Measurements from ENCODE around the gene SSX4B. TPM values are rescaled to one million over a fixed set of nuclear protein-coding genes. Genes with fewer than 3 reads are reported as not detected.
A peak's percentile ranks its signal among the peaks of the same experiment; 100 is the strongest.
"Not testable (repeated sequence)": the region's sequence is repeated elsewhere in the genome, so short reads cannot be mapped to it uniquely, and the experiment has no call there.

Gene SSX4B
- total RNA-seq = not detected
- total RNA-seq (2013) = not detected

- H3K4me3 Mint-ChIP-seq; H3K4me1 ChIP-seq (ENCODE audit: control insufficient read depth, insufficient read depth, low read length); H3K36me3 ChIP-seq (ENCODE audit: control insufficient read depth, insufficient read depth, low read length); H3K9me3 Mint-ChIP-seq; H3K9me3 ChIP-seq (ENCODE audit: control insufficient read depth, insufficient read depth, low read length); H3K27ac ChIP-seq (ENCODE audit: low read length); H3K27me3 ChIP-seq (ENCODE audit: control insufficient read depth, insufficient read depth, low read length); ATAC-seq; H3K27me3 Mint-ChIP-seq (ENCODE audit: low read depth in 2 of 2); H3K4me3 ChIP-seq (ENCODE audit: low read length); H3K4me1 Mint-ChIP-seq; H3K27ac Mint-ChIP-seq; H3K36me3 Mint-ChIP-seq; intact Hi-C loops (cut with micrococcal nuclease); DNase-seq: not testable (repeated sequence)
- no CpG with 5 or more reads among the region's 15 CpGs for WGBS (ENCODE audit: insufficient coverage)
These were observed at the start of gene SSX4B for GRCh38 chrX:48411860-48412259. Gene SSX4B (minus strand): TSS chrX:48411960. CDS start chrX:48411372, 588 bp downstream.

- no peak overlapping the region for H3K4me3 ChIP-seq (ENCODE audit: low read length)
- no peaks in the 10 kb centered on the region for H3K36me3 Mint-ChIP-seq
- H3K27ac ChIP-seq (ENCODE audit: low read length) = no peak overlapping the region
- no peak for TF ChIP-seq CTCF (IDR thresholded peaks at IDR 0.05)
- intact Hi-C loops (cut with micrococcal nuclease) = no loop called here
- DNase-seq (no peak), ATAC-seq (no peak)
- H3K4me3 Mint-ChIP-seq = no peak overlapping the region
- 98% methylated on average over 10 of the region's 11 CpGs for WGBS (ENCODE audit: insufficient coverage)
- H3K9me3 Mint-ChIP-seq = no peaks in the 10 kb centered on the region
- peaks cover 7 to 14% of the 10 kb centered on the region in 2 donors for H3K4me1 Mint-ChIP-seq
- no peaks in the 10 kb centered on the region for H3K27me3 Mint-ChIP-seq (ENCODE audit: low read depth in 2 of 2)
- peaks cover 8% of the 10 kb centered on the region for H3K36me3 ChIP-seq (ENCODE audit: control insufficient read depth, insufficient read depth, low read length)
- H3K9me3 ChIP-seq (ENCODE audit: control insufficient read depth, insufficient read depth, low read length) = no peaks in the 10 kb centered on the region
- H3K27ac Mint-ChIP-seq = peak overlapping the region in 1 of 2 donors; percentile 14
- no peaks in the 10 kb centered on the region for H3K4me1 ChIP-seq (ENCODE audit: control insufficient read depth, insufficient read depth, low read length)
- H3K27me3 ChIP-seq (ENCODE audit: control insufficient read depth, insufficient read depth, low read length) = no peaks in the 10 kb centered on the region
These were observed 48.8 kb upstream of the SSX4B start for GRCh38 chrX:48460606-48461005.

- Mint-ChIP-seq H3K36me3 (no peaks in the 10 kb centered on the region), H3K9me3 (no peaks in the 10 kb centered on the region), H3K4me3 (no peak overlapping the region), H3K27me3 (ENCODE audit: low read depth in 2 of 2) (no peaks in the 10 kb centered on the region), H3K4me1 (peaks cover 7 to 9% of the 10 kb centered on the region in 2 donors), H3K27ac (peak overlapping the region in 1 of 2 donors; percentile 14)
- ATAC-seq = no peak
- intact Hi-C loops (cut with micrococcal nuclease) = no loop called here
- H3K27ac ChIP-seq (ENCODE audit: low read length) = no peak overlapping the region
- H3K4me1 ChIP-seq (ENCODE audit: control insufficient read depth, insufficient read depth, low read length) = no peaks in the 10 kb centered on the region
- no peak for DNase-seq
- H3K27me3 ChIP-seq (ENCODE audit: control insufficient read depth, insufficient read depth, low read length) = no peaks in the 10 kb centered on the region
- TF ChIP-seq CTCF (IDR thresholded peaks at IDR 0.05) = no peak
- no peak overlapping the region for H3K4me3 ChIP-seq (ENCODE audit: low read length)
- 95% methylated on average over 3 of the region's 3 CpGs for WGBS (ENCODE audit: insufficient coverage)
- H3K9me3 ChIP-seq (ENCODE audit: control insufficient read depth, insufficient read depth, low read length) = no peaks in the 10 kb centered on the region
- peaks cover 8% of the 10 kb centered on the region for H3K36me3 ChIP-seq (ENCODE audit: control insufficient read depth, insufficient read depth, low read length)
These were observed 48.3 kb upstream of the SSX4B start for GRCh38 chrX:48460031-48460430.

- ATAC-seq (no peak), DNase-seq (no peak)
- Histone ChIP-seq H3K4me3 (ENCODE audit: low read length) (no peak overlapping the region), H3K27ac (ENCODE audit: low read length) (no peak overlapping the region), H3K27me3 (ENCODE audit: control insufficient read depth, insufficient read depth, low read length) (no peaks in the 10 kb centered on the region), H3K9me3 (ENCODE audit: control insufficient read depth, insufficient read depth, low read length) (no peaks in the 10 kb centered on the region), H3K36me3 (ENCODE audit: control insufficient read depth, insufficient read depth, low read length) (peaks cover 8% of the 10 kb centered on the region), H3K4me1 (ENCODE audit: control insufficient read depth, insufficient read depth, low read length) (no peaks in the 10 kb centered on the region)
- H3K4me3 Mint-ChIP-seq = no peak overlapping the region
- TF ChIP-seq CTCF (IDR thresholded peaks at IDR 0.05) = no peak
- 97% methylated on average over 6 of the region's 6 CpGs for WGBS (ENCODE audit: insufficient coverage)
- H3K36me3 Mint-ChIP-seq = no peaks in the 10 kb centered on the region
- H3K27me3 Mint-ChIP-seq (ENCODE audit: low read depth in 2 of 2) = no peaks in the 10 kb centered on the region
- intact Hi-C loops (cut with micrococcal nuclease) = no loop called here
- peak overlapping the region in 1 of 2 donors; percentile 16 for H3K27ac Mint-ChIP-seq
- no peaks in the 10 kb centered on the region for H3K9me3 Mint-ChIP-seq
- peaks cover 7% of the 10 kb centered on the region in 2 donors for H3K4me1 Mint-ChIP-seq
These were observed 47.7 kb upstream of the SSX4B start for GRCh38 chrX:48459483-48459882.
